GOT3 (cell line): ENCODE measurements around the gene S100A1.
"Not testable (repeated sequence)": the region's sequence is repeated elsewhere in the genome, so short reads cannot be mapped to it uniquely, and the experiment has no call there.

ENCODE experiments used
- DNase-seq: peaks from one replicate; lab custom pipeline; 2025; ENCODE audit warnings: mixed read lengths; lab: John Stamatoyannopoulos, UW

The S100A1 gene

DNA sequence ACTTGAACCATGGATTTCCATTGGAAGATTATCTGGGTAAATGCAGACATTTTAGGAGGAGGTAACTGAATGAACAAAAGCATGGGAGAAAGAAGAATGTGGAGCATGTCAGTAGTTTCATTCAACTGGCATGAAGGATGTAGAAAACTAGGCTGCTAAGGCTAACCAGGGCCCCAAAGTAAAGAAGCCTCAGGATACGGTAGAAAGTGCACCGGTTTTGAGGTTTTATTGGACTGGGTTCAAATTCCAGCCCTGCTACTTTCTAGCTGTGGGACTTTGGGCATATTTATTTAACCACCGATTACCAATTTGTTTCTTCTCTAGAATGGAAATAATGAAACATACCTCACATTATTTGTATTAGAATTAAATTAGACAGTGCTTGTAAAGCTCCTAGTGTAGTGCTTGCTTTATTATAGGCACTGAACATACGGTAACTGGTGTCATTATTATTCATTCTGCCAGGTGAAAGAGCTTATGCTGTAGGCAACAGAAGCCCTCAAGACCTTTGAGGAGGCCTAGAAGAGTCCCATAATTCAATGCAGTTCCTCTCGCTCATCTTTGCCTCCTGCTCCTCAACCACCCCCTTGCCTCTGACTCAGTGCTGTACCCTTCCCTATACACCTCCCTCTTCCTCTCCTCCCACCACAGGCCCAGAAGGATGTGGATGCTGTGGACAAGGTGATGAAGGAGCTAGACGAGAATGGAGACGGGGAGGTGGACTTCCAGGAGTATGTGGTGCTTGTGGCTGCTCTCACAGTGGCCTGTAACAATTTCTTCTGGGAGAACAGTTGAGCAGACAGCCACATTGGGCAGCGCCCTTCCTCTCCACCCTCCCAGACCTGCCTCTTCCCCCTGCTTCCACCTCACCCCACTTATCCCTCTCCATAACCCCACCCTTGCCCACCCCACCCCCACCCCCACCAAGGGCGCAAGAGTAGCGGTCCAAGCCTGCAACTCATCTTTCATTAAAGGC, 3.1 kb downstream of the S100A1 start:
- no peak for DNase-seq

DNA sequence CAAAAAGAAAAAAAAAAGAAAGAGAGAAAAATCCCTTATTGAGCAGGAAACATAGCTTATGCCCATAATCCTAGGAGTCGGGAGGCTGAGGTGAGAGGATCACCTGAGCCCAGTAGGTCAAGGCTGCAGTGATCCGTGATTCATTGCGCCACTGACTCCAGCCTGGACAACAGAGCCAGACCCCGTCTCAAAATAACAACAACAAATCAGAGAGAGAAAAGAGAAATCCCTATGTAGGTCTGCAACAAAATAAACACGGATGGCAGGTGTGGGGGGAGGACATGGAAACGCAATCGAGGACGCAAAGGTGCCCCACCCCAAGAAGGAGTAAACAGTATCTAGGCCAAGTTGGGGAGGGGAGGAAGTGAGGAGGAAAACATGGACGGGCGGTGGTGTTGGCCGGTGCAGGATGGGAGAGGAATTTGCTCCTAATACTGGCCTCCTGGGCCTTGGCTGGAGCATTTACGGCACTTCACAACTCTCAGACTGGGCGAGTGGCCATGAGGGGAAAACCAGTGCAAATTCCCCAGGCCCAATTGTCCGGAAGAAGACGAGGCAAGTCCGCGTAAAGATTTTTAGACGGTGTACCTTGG, 5.0 kb downstream of the S100A1 start:
- no peak for DNase-seq

DNA sequence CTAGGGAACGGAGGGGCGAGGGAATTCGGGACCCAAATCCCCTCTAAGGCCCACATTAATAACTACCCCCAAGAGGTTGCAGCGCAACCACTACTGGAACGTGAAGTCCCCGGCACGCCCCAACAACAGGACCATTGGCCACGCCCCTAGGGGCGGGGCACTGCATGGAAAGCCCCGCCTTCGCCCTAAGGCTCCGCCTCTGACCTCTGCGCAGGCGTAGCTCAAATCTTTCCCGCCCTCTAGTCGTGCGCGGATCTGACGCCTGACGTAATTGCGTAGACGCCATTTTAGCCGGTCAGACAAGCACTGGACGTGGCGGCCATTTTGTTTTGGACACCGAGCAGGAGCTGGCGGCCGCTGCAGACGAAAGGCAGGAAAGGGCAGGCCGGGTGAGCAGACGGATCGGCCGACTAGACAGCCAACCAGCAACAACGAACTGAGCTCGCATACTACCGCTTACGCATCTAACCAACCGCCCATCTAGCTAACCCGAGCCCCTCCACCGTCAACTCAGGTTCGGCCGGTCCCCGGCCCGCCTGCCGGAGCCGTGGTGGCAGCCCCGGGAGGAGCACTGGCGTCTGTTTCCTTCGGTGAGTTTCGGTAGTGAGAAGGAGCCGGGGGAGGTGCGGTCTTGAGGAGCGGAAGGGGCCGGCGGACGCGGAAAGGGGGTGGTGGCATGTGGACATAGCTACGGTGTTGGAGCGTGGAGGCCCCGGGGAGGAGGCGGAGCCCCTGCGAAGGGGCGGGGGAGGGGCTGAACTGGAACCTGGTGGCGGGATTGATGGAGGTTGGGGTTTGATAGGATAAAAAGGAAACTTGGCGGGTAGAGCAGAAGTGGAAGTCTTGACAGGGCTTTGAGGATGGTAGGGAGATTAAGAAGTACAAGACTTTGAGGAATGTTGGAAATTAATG, 5.8 kb downstream of the S100A1 start, which contains the start of gene CHTOP:
CHTOP (plus strand) TSS at position 313 of the 912 bp plus-strand sequence. CDS start 2,523 bp downstream, outside the sequence.
- DNase-seq = peak; percentile 92

DNA sequence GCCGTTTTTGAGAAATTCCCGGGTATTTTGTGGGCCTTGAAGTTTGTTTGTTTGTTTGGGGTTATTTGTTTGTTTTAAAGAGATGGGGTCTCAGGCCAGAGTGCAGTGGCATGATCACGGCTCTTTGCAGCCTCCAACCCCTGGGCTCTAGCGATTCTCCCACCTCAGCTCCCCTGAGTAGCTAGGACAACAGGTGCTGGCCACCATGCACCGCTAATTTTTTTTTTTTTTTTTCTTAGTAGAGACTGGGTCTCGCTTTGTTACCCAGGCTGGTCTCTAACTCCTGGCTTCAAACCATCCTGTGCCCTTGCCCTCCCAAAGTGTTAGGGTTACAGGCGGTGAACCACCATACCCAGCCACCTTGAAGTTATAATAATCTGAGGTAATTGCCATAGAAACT, 7.6 kb downstream of the S100A1 start:
- DNase-seq = no peak

DNA sequence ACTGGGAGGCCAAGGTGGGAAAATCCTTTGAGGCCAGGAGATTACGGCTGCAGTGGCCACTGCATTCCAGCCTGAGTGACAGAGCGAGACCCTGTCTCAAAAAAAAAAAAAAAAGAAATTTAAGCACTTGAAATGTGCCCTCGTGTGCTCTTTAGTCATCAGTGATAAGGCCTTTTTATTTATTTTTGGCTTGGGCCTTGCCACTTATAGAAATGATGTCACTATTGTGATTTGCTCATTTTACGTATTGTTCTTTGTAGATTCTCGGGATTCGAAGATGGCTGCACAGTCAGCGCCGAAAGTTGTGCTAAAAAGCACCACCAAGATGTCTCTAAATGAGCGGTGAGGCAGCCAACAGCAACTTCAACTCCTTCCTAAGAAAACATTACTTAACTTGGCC, 8.1 kb downstream of the S100A1 start:
- no peak for DNase-seq

DNA sequence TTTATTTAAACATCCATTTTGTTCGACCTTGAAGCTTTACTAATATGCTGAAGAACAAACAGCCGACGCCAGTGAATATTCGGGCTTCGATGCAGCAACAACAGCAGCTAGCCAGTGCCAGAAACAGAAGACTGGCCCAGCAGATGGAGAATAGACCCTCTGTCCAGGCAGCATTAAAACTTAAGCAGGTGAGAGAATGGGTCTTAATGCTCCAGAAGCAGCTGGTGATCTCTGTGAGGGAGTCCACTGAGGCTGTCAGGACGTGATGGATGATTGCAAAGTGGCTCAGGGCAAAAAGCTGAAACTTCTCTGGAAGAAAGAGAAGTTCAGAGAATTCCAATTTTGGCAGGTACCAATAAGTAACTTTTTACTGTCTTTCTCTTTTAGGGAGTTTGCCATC, 10.0 kb downstream of the S100A1 start:
- no peak for DNase-seq

DNA sequence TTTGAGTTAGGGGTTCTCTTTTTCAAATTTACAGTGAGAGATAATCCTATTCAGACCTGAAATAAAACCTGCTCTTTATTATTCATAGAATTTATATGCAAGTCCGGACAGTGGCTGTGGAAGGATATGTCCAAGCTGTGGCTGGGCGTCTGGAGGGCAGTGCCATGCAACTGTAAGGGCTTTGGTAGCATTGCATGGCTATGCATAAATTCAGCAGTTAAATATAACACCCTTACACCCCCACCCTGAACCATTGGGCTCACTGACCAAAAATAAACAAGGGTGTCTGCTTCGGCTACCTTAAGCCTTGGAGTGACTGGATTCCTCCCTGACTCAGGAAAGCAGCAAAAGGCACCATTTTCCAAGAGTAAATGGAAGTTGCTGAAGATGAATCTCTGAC, 11.0 kb downstream of the S100A1 start:
- DNase-seq = no peak

DNA sequence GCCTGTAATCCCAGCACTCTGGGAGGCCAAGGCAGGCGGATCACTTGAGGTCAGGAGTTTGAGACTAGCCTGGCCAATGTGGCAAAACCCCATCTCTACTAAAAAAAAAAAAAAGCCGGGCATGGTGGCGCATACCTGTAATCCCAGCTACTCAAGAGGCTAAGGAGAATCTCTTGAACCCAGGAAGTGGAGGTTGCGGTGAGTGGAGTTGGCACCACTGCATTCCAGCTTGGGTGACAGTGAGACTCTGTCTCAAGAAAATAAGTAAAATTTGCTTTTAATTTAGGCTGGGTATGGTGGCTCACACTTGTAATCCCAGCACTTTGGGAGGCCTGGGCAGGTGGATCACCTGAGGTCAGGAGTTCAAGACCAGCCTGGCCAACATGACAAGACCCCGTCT, 12.0 kb downstream of the S100A1 start:
- DNase-seq = not testable (repeated sequence)

DNA sequence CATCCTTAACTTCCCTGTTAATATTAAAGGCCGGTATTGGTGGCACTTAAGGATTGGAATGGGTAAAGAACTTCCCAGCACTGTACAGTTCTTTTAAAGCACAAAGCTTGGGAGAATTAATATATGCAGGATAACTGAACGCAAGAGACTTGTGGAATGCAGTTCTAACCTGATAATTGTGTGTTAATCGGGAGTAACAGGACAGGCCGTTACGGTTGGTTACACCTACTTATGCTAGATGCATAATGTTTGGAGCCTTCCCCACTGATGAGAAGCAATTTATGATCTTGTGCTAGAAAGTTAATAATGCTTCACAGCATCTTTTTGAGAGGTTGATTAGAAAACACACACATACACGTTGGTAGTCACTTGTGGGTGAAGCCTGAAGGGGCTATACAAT, 12.6 kb downstream of the S100A1 start:
- DNase-seq = no peak

DNA sequence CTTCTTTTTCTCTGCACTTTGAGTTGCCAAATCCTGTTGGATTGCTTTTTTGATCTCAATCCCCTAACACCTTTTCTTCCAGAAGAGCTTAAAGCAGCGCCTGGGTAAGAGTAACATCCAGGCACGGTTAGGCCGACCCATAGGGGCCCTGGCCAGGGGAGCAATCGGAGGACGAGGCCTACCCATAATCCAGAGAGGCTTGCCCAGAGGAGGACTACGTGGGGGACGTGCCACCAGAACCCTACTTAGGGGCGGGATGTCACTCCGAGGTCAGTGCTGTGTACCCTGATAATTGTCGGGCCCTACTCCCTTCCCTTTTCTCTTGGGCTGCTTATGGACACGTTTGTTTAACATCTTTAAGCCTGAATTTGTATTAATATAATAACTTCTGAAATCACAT, 13.9 kb downstream of the S100A1 start:
- DNase-seq = no peak

DNA sequence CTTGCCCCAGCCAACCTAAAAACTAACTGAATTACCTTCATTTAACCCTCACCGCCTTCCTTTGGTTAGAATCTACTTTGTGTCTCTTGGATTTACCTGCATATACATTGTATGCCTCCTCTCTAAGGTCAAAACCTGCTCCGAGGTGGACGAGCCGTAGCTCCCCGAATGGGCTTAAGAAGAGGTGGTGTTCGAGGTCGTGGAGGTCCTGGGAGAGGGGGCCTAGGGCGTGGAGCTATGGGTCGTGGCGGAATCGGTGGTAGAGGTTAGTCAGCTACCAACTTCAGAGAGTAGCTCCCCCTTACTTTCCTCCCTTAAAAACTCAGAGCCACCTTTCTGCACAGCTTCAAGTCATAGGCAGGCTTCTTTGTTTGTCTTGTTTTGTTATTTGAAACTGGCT, 14.9 kb downstream of the S100A1 start:
- DNase-seq = no peak

DNA sequence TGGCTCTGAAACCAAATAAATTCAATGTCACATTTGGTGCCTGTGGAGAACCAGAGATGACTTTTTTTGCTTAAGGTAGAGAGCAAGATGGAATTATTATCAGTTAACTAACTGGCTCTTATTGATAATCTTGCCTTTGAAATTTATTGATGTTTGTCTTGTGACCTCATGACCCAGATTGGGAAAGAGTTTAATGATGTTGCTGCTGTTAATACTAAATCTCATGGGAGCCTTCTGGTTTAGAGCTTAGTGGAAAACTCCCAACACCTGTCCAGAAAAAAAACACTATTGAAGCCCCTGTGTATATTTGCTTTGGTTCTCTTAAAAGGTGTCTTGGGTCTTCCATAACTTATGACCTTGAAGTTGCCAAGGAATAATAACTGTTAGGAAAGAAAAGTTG, 15.6 kb downstream of the S100A1 start:
- no peak for DNase-seq

DNA sequence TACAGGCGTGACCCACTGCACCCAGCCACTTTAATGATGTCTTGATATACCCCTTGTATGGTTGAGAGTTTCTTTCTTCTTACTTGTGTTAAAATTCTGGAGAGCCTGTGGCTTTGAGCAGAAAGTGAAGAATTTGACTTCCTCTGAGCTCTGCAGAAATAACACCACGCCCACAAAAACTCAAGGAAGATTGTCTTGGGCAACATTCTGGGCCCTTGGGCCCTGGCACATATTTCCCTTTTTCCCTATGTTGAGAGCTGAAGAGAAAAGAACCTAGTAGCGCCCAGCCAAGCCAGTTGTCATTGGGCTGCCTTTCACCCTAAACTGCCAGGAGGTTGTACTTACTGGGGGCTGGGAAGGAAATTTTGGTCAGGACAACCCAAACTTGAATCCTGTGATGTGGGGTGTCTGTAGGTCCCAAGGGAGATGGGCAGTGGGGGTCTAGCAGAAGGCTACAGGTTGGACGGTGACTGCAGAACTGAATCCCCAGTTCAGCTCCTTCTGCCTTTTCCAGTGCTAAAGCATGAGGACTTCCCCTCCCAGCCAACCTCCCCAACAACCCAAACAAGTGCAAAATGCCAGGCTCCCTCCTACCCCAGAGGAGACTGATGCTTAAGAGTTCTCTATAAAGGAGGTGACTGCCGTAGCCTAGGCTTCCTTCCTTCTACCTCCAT, 18.6 kb downstream of the S100A1 start:
- DNase-seq = no peak

DNA sequence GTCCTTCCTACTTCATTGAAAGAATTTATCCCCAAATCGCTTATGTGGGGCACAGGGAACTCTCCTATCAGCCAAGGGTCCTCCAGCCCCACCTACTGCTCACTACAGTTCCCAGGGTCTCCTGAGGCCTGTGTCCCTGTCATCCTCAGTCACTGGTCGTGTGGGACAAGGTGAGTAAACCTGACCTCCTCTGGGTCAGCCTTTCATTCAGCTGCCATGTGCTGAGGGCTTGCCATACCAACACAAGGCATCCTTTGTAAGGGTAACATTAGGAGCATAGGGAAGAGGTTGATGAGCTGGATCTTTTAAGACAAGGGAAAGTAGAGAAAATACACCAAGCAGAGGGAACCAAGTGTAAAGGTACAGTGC, 19.1 kb downstream of the S100A1 start:
- no peak for DNase-seq

DNA sequence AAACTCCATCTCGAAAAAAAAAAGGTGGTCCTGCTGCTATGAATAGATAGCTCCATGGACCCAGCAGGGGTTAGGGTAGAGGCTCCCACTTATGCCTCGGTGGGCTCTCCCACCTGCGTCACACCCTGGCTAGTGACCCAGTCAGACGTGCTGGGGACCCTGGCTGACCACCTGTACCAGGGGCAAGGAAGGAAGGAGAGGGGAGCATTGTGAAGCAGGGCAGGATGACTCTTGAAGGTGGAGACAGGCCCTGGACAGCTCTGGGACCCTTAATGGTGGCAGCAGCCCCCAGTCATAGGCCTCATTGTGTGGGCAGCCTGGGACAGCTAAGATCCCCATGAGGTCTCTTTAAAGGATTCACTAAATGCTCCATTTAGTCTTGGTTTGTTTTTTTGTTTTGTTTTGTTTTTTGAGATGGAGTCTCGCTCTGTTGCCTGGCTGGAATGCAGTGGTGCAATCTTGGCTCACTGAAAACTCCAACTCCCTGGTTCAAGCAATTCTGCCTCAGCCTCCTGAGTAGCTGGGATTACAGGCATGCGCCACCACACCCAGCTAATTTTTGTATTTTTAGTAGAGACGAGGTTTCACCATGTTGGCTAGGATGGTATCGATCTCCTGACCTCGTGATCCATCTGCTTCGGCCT, 19.9 kb downstream of the S100A1 start:
- DNase-seq = no peak

DNA sequence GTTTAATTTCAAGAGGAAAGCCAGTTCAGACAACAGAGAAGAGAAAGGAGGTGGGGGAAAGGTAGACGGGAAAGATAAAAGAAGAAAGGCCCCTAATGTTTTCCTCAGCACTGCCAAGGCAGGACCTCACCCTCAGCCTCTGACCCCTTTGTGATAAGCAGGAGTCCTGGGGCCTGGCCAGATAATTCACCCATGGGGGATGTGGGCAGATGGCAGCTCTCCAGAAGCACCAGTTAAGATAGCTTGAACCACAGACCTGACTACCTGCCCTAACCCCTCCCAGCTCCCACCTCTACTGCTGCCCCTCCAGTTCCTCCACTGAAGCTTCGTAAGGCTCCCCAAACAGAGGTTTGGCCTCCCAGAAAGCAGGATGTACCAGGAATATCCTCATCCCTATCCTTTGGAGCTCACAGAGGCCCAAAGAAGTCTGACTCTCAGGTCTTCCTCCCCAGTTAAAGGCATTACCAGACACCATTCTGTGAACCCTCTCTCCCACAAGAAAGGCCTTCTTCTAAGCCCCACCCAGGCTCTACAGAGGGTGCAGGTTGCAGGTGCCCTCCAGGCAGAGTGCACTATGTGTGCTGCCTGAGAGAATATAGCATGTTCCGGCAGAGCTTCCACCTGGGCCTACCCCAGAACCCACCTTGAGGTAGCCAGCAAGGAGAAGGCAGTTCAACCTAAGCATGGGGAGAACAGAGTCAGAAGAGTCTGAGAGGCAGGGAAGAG, 21.1 kb downstream of the S100A1 start:
- no peak for DNase-seq

DNA sequence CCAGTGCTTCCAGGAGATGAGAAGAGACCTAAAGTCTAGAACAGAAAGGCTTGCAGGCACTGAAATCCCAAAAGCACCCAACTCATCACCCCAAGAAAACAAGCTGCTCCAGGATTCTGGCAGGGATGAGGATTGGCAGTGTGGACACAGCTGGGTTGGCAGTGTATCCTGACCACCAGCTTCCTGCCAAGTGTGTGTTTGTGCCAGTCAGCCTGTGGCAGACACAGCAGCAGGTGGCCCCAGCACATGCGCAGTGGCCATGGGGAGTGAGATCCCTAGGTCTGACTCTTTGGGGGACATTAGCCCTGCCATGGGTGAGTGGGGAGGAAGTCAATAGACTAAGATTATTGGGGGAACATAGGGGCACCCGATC, 21.6 kb downstream of the S100A1 start:
- no peak for DNase-seq

DNA sequence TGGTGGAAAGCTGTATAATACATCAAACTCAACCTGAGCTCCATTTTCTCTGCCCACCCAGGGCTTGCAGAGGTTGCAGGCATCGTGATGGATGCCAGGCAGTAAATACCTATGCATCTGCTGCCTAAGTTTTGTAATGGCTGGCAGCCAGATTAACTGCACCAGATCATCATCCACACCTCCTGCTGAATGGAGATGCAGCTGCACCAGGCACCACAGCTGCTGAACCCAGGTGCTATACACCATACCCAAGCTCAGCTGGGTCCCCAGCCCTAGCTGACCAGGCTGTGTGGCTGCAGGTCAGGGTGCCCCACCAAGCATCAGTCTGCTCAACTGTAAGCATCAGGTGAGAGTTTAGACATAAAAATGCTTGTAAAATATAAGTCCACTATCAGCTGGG, 23.5 kb downstream of the S100A1 start:
- no peak for DNase-seq

DNA sequence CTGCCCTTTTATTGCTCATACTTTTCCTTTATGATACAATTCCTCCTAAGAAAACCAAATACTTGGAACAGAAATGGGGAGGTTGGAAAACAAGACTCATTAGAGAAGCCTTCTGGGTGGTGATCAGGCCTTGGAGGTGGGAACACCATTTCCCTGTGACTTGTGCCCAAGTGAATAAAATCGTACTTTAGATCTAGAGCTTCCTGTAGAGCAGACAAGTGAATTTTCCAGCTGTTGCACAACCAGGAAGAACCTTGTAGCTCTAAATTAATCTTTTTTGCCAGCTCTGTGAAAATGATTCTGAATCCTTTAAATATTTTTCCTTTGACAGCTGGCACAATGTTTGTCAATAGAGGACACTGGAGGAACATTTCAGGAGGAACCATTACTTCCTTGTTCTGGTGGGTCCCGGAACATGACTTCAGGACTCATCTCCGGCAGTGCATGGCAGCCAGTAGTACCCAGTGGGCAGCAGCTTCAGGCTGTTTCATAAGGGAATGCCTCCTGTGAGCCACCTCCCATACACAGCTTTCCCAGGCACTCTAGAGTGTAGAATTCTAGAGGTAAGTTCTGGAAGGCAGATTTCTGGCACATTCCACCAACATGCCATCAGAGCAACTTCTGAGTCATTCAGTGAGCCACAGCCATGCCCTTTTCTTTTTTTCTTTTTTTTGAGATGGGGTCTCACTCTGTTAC, 24.7 kb downstream of the S100A1 start:
- no peak for DNase-seq

DNA sequence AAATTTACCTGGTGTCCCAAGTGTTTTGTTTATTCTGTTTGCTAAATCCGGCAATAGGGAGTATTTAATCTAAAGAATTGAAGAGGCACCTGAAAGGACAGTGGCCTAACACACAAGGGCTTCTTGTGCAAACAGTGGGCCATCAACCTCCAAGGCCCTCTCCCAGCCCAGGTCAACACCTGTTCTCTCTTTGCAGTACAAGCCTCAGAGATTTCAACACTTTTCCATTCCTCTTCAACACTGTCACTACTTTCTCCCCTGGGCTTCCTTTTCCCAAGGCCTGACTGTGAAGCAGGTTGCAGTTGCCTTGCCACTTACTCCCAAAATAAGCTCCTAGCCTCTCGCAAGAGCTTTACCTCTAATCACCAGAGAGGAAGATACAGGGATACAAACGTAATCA, 27.1 kb downstream of the S100A1 start:
- DNase-seq = no peak
